GM12878 (cell line): Measurements from ENCODE around the gene SLC6A12. TPM values are rescaled to one million over a fixed set of nuclear protein-coding genes. Genes with fewer than 3 reads are reported as not detected.

ENCODE experiments used
- ATAC-seq: fragments of 200-7000 bp; cut with Tn5 transposase; 3 replicates; pipeline ENCODE4 v1.9.1; 2020; ENCODE audit warnings: mild to moderate bottlenecking, moderate library complexity
- BruUV-seq: library from RNA; stranded (reverse); fragments of 400-500 nt; replicated peaks from 2 replicates; lab custom pipeline; 2021; lab: Mats Ljungman, UMichigan
- CTCF ChIA-PET: fragments of 300-600 bp; sonication (Branson Sonifier 250); formaldehyde crosslinking; extraction: SDS; loops from one replicate; lab custom pipeline; 2021; ENCODE audit warnings: inconsistent platforms; lab: Yijun Ruan, JAX
- POLR2A ChIA-PET: fragments of 350-600 bp; formaldehyde crosslinking; extraction: SDS; loops from one replicate; lab custom pipeline; 2021; ENCODE audit warnings: inconsistent platforms; lab: Charles Lee
- RAD21 ChIA-PET: fragments of 300-600 bp; sonication (Branson Sonifier 250); formaldehyde crosslinking; loops from one replicate; lab custom pipeline; 2023; ENCODE audit warnings: antibody characterized with exemption; ENCODE audit not compliant: unreplicated experiment; lab: Charles Lee
- SMC1A ChIA-PET: fragments of 300-600 bp; sonication (Branson Sonifier 250); formaldehyde crosslinking; loops from one replicate; lab custom pipeline; 2023; ENCODE audit not compliant: unreplicated experiment, uncharacterized antibody; lab: Charles Lee
- DNase-seq: peaks from one replicate; pipeline ENCODE4 v3.0.0-alpha.2; 2011; ENCODE audit warnings: low read depth, low spot score
- FAIRE-seq: peaks from 3 replicates; lab custom pipeline; 2011; peaks lifted over from hg19 to GRCh38; lab: Jason Lieb, UNC
- H2AFZ ChIP-seq: 2 replicates; pipeline ENCODE4 v1.6.0; 2011; ENCODE audit warnings: low read depth, low read length, control low read depth; ENCODE audit not compliant: control insufficient read depth
- H3K27ac ChIP-seq: 2 replicates; pipeline ENCODE4 v1.5.1; 2011; ENCODE audit warnings: control low read depth; ENCODE audit not compliant: control insufficient read depth, insufficient read depth
- H3K27me3 ChIP-seq, 2 experiments: replicated peaks in 1 of 2; 2 replicates each; pipeline versions ENCODE4 v1.6.0 to v1.6.1; 2011; ENCODE audit warnings: low read length in 1 of 2; ENCODE audit not compliant: control insufficient read depth in 2 of 2, insufficient read depth in 2 of 2
- H3K36me3 ChIP-seq, 2 experiments: 2 replicates each; pipeline ENCODE4 v1.5.1; 2011; ENCODE audit warnings: low read length in 1 of 2; ENCODE audit not compliant: control insufficient read depth in 2 of 2, insufficient read depth in 2 of 2
- H3K4me1 ChIP-seq: 2 replicates; pipeline ENCODE4 v1.6.1; 2011; ENCODE audit warnings: mild to moderate bottlenecking, low read length, moderate library complexity, mixed read lengths; ENCODE audit not compliant: control insufficient read depth, insufficient read depth
- H3K4me2 ChIP-seq: 2 replicates; pipeline ENCODE4 v1.6.0; 2011; ENCODE audit warnings: control low read depth; ENCODE audit not compliant: control insufficient read depth, insufficient read depth
- H3K4me3 ChIP-seq: fragments of 200-600 bp; sonication (generic); 2 replicates; pipeline ENCODE4 v1.5.1; 2016
- H3K79me2 ChIP-seq: 2 replicates; pipeline ENCODE4 v1.6.0; 2011; ENCODE audit warnings: low read length; ENCODE audit not compliant: control insufficient read depth, insufficient read depth
- H3K9ac ChIP-seq: 2 replicates; pipeline ENCODE4 v1.8.0; 2011; ENCODE audit warnings: low read length, control low read depth, mixed read lengths; ENCODE audit not compliant: control insufficient read depth, insufficient read depth
- H3K9me3 ChIP-seq: replicated peaks from 3 replicates; pipeline ENCODE4 v1.5.1; 2011; ENCODE audit warnings: mild to moderate bottlenecking, low read length; ENCODE audit not compliant: control insufficient read depth, insufficient read depth
- H4K20me1 ChIP-seq: 2 replicates; pipeline ENCODE4 v1.6.0; 2011; ENCODE audit not compliant: control insufficient read depth, insufficient read depth
- BRCA1 ChIP-seq: IDR thresholded peaks from 2 replicates; pipeline ENCODE4 v1.6.1; 2011; ENCODE audit warnings: low read depth, low read length, improper control_type of control experiment
- CREB1 ChIP-seq: IDR thresholded peaks from 2 replicates; pipeline ENCODE4 v1.6.1; 2012; ENCODE audit warnings: low read depth, mild to moderate bottlenecking, inconsistent platforms
- E2F8 ChIP-seq: fragments of 450-650 bp; IDR thresholded peaks from 2 replicates; pipeline ENCODE4 v1.6.1; 2018; ENCODE audit warnings: mild to moderate bottlenecking, low read depth, moderate library complexity; ENCODE audit not compliant: partially characterized antibody
- HDAC2 ChIP-seq: fragments of 200-600 bp; sonication (generic); IDR thresholded peaks from 2 replicates; pipeline ENCODE4 v1.6.1; 2017
- HDAC6 ChIP-seq: fragments of 200-600 bp; sonication (generic); IDR thresholded peaks from one replicate; pipeline ENCODE4 v1.8.0; 2017; ENCODE audit warnings: antibody characterized with exemption; ENCODE audit not compliant: unreplicated experiment
- IRF5 ChIP-seq: fragments of 450-650 bp; IDR thresholded peaks from 2 replicates; pipeline ENCODE4 v1.6.1; 2017; ENCODE audit warnings: borderline replicate concordance
- NFYA ChIP-seq: IDR thresholded peaks from 2 replicates; pipeline ENCODE4 v1.6.1; 2011; ENCODE audit warnings: low read depth, mild to moderate bottlenecking, low read length, improper control_type of control experiment, borderline replicate concordance
- PAX8 ChIP-seq: fragments of 450-650 bp; IDR thresholded peaks from 2 replicates; pipeline ENCODE4 v1.6.1; 2017; ENCODE audit warnings: mild to moderate bottlenecking, moderate library complexity
- STAT1 ChIP-seq: fragments of 450-650 bp; conservative IDR thresholded peaks from 2 replicates; pipeline ENCODE4 v1.6.1; 2014; ENCODE audit warnings: antibody characterized with exemption, mild to moderate bottlenecking
- USF1 ChIP-seq: IDR thresholded peaks from 2 replicates; pipeline ENCODE4 v1.6.1; 2011; ENCODE audit warnings: borderline replicate concordance, low read depth, mild to moderate bottlenecking, moderate library complexity, mixed read lengths, low read length; ENCODE audit not compliant: insufficient read depth; ENCODE audit errors: extremely low read length
- ZBTB33 ChIP-seq: fragments of 450-650 bp; IDR thresholded peaks from 2 replicates; pipeline ENCODE4 v1.6.1; 2017; ENCODE audit warnings: mild to moderate bottlenecking
- ZNF592 ChIP-seq: fragments of 450-650 bp; IDR thresholded peaks from 2 replicates; pipeline ENCODE4 v1.6.1; 2017; ENCODE audit warnings: mild to moderate bottlenecking, moderate library complexity
- WGBS: methylation state at CpG from one replicate; pipeline ENCODE4 v1.1.6; 2016; ENCODE audit warnings: low lambda C conversion rate; ENCODE audit not compliant: insufficient replicate concordance, insufficient coverage; ENCODE audit errors: missing lambda C conversion rate; 5-methylcytosine and 5-hydroxymethylcytosine counted together
- in situ Hi-C: fragments of 300-500 bp; cut with MboI; formaldehyde crosslinking; loops from 9 replicates; pipeline ENCODE4 v1.14.3; 2018; ENCODE audit warnings: mixed read lengths
- intact Hi-C: fragments of 100-400 bp; cut with micrococcal nuclease; formaldehyde crosslinking; loops from one replicate; pipeline ENCODE4 v1.14.2; 2022; ENCODE audit not compliant: unreplicated experiment
- polyA plus RNA-seq, 11 experiments: library from polyadenylated mRNA; depleted of rRNA in 4 of 11; unstranded in 6 of 11; stranded (reverse) in 5 of 11; fragments of >200 nt; fragmentation: Nextera tagmentation in 4 of 11; fragmentation: Illumina TruSeq in 1 of 11; extraction: Ambion mirVana in 4 of 11; extraction: Trizol in 1 of 11; gene quantifications; 1 replicate in 1 of 11; 2 replicates in 10 of 11; pipeline versions ENCODE4 v1.2.1 to v1.2.3, GENCODE V29; 2011 to 2016; ENCODE audit warnings: inconsistent platforms in 2 of 11, missing spikeins in 2 of 11, low read depth in 1 of 11
- total RNA-seq, 4 experiments: library from RNA; depleted of rRNA in 3 of 4; stranded (reverse); fragments of >200 nt in 3 of 4; fragmentation: Illumina TruSeq in 1 of 4; extraction: Trizol in 1 of 4; gene quantifications; 2 replicates each; pipeline versions ENCODE4 v1.2.1 to v1.2.3, GENCODE V29; 2013 to 2021

The SLC6A12 gene
- total and polyA plus RNA-seq, 10 of the 15 experiments (the other 5 are each of a cell fraction or from before 2014, with no cell fraction given) = 0.06 to 0.11 (median 0.07) TPM; not detected in 7

GRCh38 chr12:252636-253035 is 38.7 kb upstream of the SLC6A12 start:
- H3K9ac ChIP-seq = no peak overlapping the region
- ChIA-PET CTCF (no interaction called here), POLR2A (no interaction called here), SMC1A (no interaction called here), RAD21 (no interaction called here)
- no peak for FAIRE-seq
- no peak overlapping the region for H3K27ac ChIP-seq
- BruUV-seq = no TSS peak
- no peak for DNase-seq
- H3K4me2 ChIP-seq = no peak overlapping the region
- no peak for ATAC-seq
- H2AFZ ChIP-seq = no peak overlapping the region
- WGBS = 26% methylated on average over 5 of the region's 5 CpGs
- H3K79me2 ChIP-seq = no peaks in the 10 kb centered on the region
- no peaks in the 10 kb centered on the region for H3K36me3 ChIP-seq
- intact Hi-C loops = no loop called here
- no peaks in the 10 kb centered on the region for H3K9me3 ChIP-seq
- H3K4me3 ChIP-seq = no peak overlapping the region
- H3K27me3 ChIP-seq = peaks cover 0 to under 1% of the 10 kb centered on the region in 2 experiments; a peak in 1 of 4 replicates
- in situ Hi-C loops = no loop called here
- no peaks in the 10 kb centered on the region for H4K20me1 ChIP-seq
- no peaks in the 10 kb centered on the region for H3K4me1 ChIP-seq
- no peak for TF ChIP-seq CREB1
- TF ChIP-seq ZBTB33 = no peak
- TF ChIP-seq BRCA1 = no peak
- TF ChIP-seq HDAC2 = no peak
- TF ChIP-seq E2F8 = no peak
- TF ChIP-seq USF1 = no peak
- no peak for TF ChIP-seq PAX8
- no peak for TF ChIP-seq NFYA
- TF ChIP-seq HDAC6 = no peak
- TF ChIP-seq IRF5 = no peak
- TF ChIP-seq STAT1 = no peak
- TF ChIP-seq ZNF592 = no peak
